CD4-positive, alpha-beta T cell (primary cell): ENCODE data around the gene EGFLAM. TPM values are rescaled to one million over a fixed set of nuclear protein-coding genes. Genes with fewer than 3 reads are reported as not detected.

Source experiments
- ATAC-seq: fragments of 200-7000 bp; cut with Tn5 transposase; one replicate; pipeline ENCODE4 v1.10.0; 2022; ENCODE audit warnings: mild to moderate bottlenecking; ENCODE audit not compliant: poor library complexity
- CTCF ChIA-PET: fragments of 350-600 bp; sonication (Branson Sonifier 250); formaldehyde crosslinking; loops from one replicate; lab custom pipeline; 2021; ENCODE audit warnings: antibody characterized with exemption, inconsistent platforms; lab: Charles Lee
- POLR2A ChIA-PET: fragments of 350-600 bp; sonication (Branson Sonifier 250); formaldehyde crosslinking; loops from one replicate; lab custom pipeline; 2021; ENCODE audit warnings: antibody characterized with exemption, inconsistent platforms; lab: Charles Lee
- DNase-seq, 14 experiments: peaks; one replicate each; pipeline ENCODE4 v3.0.0-alpha.2; 2013 to 2020; ENCODE audit warnings: mixed read lengths in 2 of 14
- H3K27ac ChIP-seq, 2 donors: one replicate each; pipeline versions ENCODE4 v1.5.1 to v1.7.0; 2013; ENCODE audit warnings: low read length in 2 of 2, low read depth in 1 of 2, mild to moderate bottlenecking in 1 of 2
- H3K27me3 ChIP-seq, 2 experiments: 1 replicate in 1 of 2; 2 replicates in 1 of 2; pipeline versions ENCODE4 v1.6.1 to v1.7.0; 2013; ENCODE audit warnings: low read length in 2 of 2, control low read depth in 1 of 2, mild to moderate bottlenecking in 1 of 2, moderate library complexity in 1 of 2; ENCODE audit not compliant: insufficient read depth in 2 of 2, control insufficient read depth in 1 of 2
- H3K36me3 ChIP-seq: one replicate; pipeline ENCODE4 v1.6.1; 2013; ENCODE audit warnings: low read length, control low read depth; ENCODE audit not compliant: insufficient read depth
- H3K4me1 ChIP-seq: one replicate; pipeline ENCODE4 v1.6.1; 2013; ENCODE audit warnings: low read length, control low read depth; ENCODE audit not compliant: insufficient read depth
- H3K4me3 ChIP-seq: one replicate; pipeline ENCODE4 v1.5.1; 2013; ENCODE audit warnings: mild to moderate bottlenecking, low read length, moderate library complexity
- H3K9me3 ChIP-seq, 2 experiments: 1 replicate in 1 of 2; 2 replicates in 1 of 2; pipeline versions ENCODE4 v1.6.1 to v1.7.0; 2013; ENCODE audit warnings: low read length in 2 of 2, mild to moderate bottlenecking in 2 of 2, control low read depth in 1 of 2, moderate library complexity in 1 of 2; ENCODE audit not compliant: control insufficient read depth in 1 of 2, insufficient read depth in 1 of 2
- H3K27ac Mint-ChIP-seq: one replicate; pipeline ENCODE4 v1.8.0; 2020; ENCODE audit warnings: mixed read lengths
- H3K27me3 Mint-ChIP-seq: one replicate; pipeline ENCODE4 v1.8.0; 2021; ENCODE audit warnings: mixed read lengths
- H3K36me3 Mint-ChIP-seq: one replicate; pipeline ENCODE4 v1.8.0; 2021; ENCODE audit warnings: low read depth, mixed read lengths
- H3K4me1 Mint-ChIP-seq: one replicate; pipeline ENCODE4 v1.8.0; 2021; ENCODE audit warnings: low read depth, mixed read lengths
- H3K4me3 Mint-ChIP-seq: one replicate; pipeline ENCODE4 v1.8.0; 2020; ENCODE audit warnings: mild to moderate bottlenecking, mixed read lengths
- H3K9me3 Mint-ChIP-seq: one replicate; pipeline ENCODE4 v1.8.0; 2020; ENCODE audit warnings: mixed read lengths
- CTCF ChIP-seq: fragments of 200-600 bp; IDR thresholded peaks from one replicate; pipeline ENCODE4 v1.8.0; 2022; ENCODE audit warnings: antibody characterized with exemption, mild to moderate bottlenecking
- intact Hi-C, 2 experiments: fragments of 100-400 bp; cut with DNase I in 1 of 2; cut with micrococcal nuclease in 1 of 2; formaldehyde crosslinking; loops; one replicate each; pipeline versions ENCODE4 v1.15.1 to v1.9.0; 2023 to 2025; cut with DNase I, micrococcal nuclease
- total RNA-seq, 174 experiments: library from RNA in 2 of 174; stranded (reverse) in 2 of 174; gene quantifications; one replicate each; pipeline ENCODE4 v1.2.3 and lab custom pipeline; 2021 to 2026

The EGFLAM gene
- total RNA-seq, 2 experiments from 2014 or later, result not detected

- peaks cover 0 to 4% of the 10 kb centered on the region in 2 experiments for H3K27me3 ChIP-seq
- H3K4me3 ChIP-seq, result no peak overlapping the region
- TF ChIP-seq CTCF, result no peak
- CTCF ChIA-PET, result no interaction called here
- Mint-ChIP-seq H3K4me3 (no peak overlapping the region), H3K4me1 (no peaks in the 10 kb centered on the region), H3K27ac (no peak overlapping the region), H3K36me3 (no peaks in the 10 kb centered on the region), H3K9me3 (no peaks in the 10 kb centered on the region), H3K27me3 (peaks cover 13% of the 10 kb centered on the region)
- H3K36me3 ChIP-seq, result no peaks in the 10 kb centered on the region
- H3K27ac ChIP-seq, result no peak overlapping the region
- DNase-seq (no peak), ATAC-seq (no peak)
- peaks cover 2 to 5% of the 10 kb centered on the region in 2 experiments for H3K9me3 ChIP-seq
- intact Hi-C loops, result no loop called here
- no peaks in the 10 kb centered on the region for H3K4me1 ChIP-seq
- POLR2A ChIA-PET, result no interaction called here
These were observed 18.1 kb upstream of the EGFLAM start for GRCh38 chr5:38240212-38240611.

GRCh38 chr5:38241655-38242054 lies 16.7 kb upstream of the EGFLAM start:
- POLR2A ChIA-PET, result no interaction called here
- Mint-ChIP-seq H3K9me3 (no peaks in the 10 kb centered on the region), H3K27me3 (peaks cover 14% of the 10 kb centered on the region), H3K4me3 (no peak overlapping the region), H3K4me1 (no peaks in the 10 kb centered on the region), H3K27ac (no peak overlapping the region), H3K36me3 (no peaks in the 10 kb centered on the region)
- no peak for TF ChIP-seq CTCF
- H3K9me3 ChIP-seq, result no peaks in the 10 kb centered on the region
- H3K27me3 ChIP-seq, result peaks cover 5 to 6% of the 10 kb centered on the region in 2 experiments
- no peaks in the 10 kb centered on the region for H3K4me1 ChIP-seq
- ATAC-seq, result no peak
- CTCF ChIA-PET, result no interaction called here
- no peak for DNase-seq
- no peak overlapping the region for H3K4me3 ChIP-seq
- H3K36me3 ChIP-seq, result no peaks in the 10 kb centered on the region
- no peak overlapping the region for H3K27ac ChIP-seq
- intact Hi-C loops, result no loop called here

DNA sequence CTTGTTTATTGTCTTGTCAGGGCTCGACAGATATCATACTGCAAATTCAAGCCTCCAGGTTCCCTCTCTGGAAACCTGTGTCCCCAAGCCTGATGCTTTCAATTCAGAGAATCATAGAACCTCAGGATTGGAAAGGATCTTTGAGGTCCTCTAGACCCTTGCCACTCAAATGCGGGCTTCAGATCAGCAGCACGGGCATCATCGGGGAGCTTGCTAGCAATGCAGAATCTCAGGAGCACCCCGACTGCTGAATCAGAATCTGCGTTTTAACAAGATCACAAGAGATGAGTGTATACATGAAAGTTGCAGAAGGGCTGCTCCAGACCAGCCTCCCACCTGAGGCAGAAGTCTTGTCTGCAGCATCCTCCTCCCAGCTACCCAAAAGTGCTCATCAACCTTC lies 13.1 kb upstream of the EGFLAM start:
- Mint-ChIP-seq H3K27me3 (peaks cover 32% of the 10 kb centered on the region), H3K9me3 (peaks cover 2% of the 10 kb centered on the region), H3K27ac (no peak overlapping the region), H3K4me3 (no peak overlapping the region), H3K4me1 (no peaks in the 10 kb centered on the region), H3K36me3 (no peaks in the 10 kb centered on the region)
- DNase-seq, result no peak
- Histone ChIP-seq H3K27me3 (peaks cover 5 to 6% of the 10 kb centered on the region in 2 experiments), H3K4me1 (no peaks in the 10 kb centered on the region), H3K4me3 (no peak overlapping the region), H3K27ac (no peak overlapping the region), H3K36me3 (no peaks in the 10 kb centered on the region), H3K9me3 (no peaks in the 10 kb centered on the region)
- POLR2A ChIA-PET, result no interaction called here
- intact Hi-C loops, result no loop called here
- no peak for ATAC-seq
- no peak for TF ChIP-seq CTCF
- CTCF ChIA-PET, result no interaction called here
